HFF-Myc (cell line): ENCODE measurements around the gene ARPC1B.
"Not testable (repeated sequence)": the region's sequence is repeated elsewhere in the genome, so short reads cannot be mapped to it uniquely, and the experiment has no call there.

ENCODE experiments used
- DNase-seq: peaks from one replicate; pipeline ENCODE4 v3.0.0-alpha.2; 2011; ENCODE audit warnings: low read depth; ENCODE audit errors: extremely low read depth
- H3K4me3 ChIP-seq: replicated peaks from 2 replicates; pipeline ENCODE4 v1.5.1; 2011; ENCODE audit warnings: low read depth, mild to moderate bottlenecking, control low read depth, low read length
- CTCF ChIP-seq: IDR thresholded peaks from 2 replicates; pipeline ENCODE4 v1.5.1; 2012; ENCODE audit warnings: mild to moderate bottlenecking, low read depth, low read length, control low read depth; ENCODE audit errors: missing control alignments

Gene ARPC1B

GRCh38 chr7:99422625-99423024 is 48.1 kb downstream of the ARPC1B start:
- TF ChIP-seq CTCF = no peak
- H3K4me3 ChIP-seq = no peak overlapping the region
- DNase-seq = no peak

GRCh38 chr7:99424932-99425730 is 50.6 kb downstream of the ARPC1B start:
- no peak overlapping the region for H3K4me3 ChIP-seq
- DNase-seq = no peak
- TF ChIP-seq CTCF = no peak

- no peak for TF ChIP-seq CTCF
- DNase-seq = no peak
- no peak overlapping the region for H3K4me3 ChIP-seq
Measured at GRCh38 chr7:99428972-99429566, 54.5 kb downstream of the ARPC1B start.

- no peak for DNase-seq
- no peak for TF ChIP-seq CTCF
- H3K4me3 ChIP-seq = no peak overlapping the region
Measured at GRCh38 chr7:99429756-99430155, 55.2 kb downstream of the ARPC1B start.

GRCh38 chr7:99431756-99432540 is 57.4 kb downstream of the ARPC1B start:
- H3K4me3 ChIP-seq, DNase-seq: not testable (repeated sequence)

- DNase-seq = no peak
- H3K4me3 ChIP-seq = no peak overlapping the region
- TF ChIP-seq CTCF = no peak
Measured at GRCh38 chr7:99433158-99433557, 58.6 kb downstream of the ARPC1B start.
